Lower leg skin (tissue), 3 donors: ENCODE results near the gene MAP4K5.

Source experiments
- POLR2A ChIP-seq, 2 donors: fragments of 450-650 bp; IDR thresholded peaks; one replicate each; pipeline ENCODE4 v1.6.1; 2016 to 2017; ENCODE audit warnings: antibody characterized with exemption in 2 of 2, mild to moderate bottlenecking in 1 of 2, moderate library complexity in 1 of 2
- TF ChIP-seq, protein P1 (sequence below), 3 donors: fragments of 450-650 bp; IDR thresholded peaks; one replicate each; pipeline ENCODE4 v1.5.1; 2016; ENCODE audit warnings: antibody characterized with exemption in 3 of 3, mild to moderate bottlenecking in 3 of 3, moderate library complexity in 2 of 3

DNA sequence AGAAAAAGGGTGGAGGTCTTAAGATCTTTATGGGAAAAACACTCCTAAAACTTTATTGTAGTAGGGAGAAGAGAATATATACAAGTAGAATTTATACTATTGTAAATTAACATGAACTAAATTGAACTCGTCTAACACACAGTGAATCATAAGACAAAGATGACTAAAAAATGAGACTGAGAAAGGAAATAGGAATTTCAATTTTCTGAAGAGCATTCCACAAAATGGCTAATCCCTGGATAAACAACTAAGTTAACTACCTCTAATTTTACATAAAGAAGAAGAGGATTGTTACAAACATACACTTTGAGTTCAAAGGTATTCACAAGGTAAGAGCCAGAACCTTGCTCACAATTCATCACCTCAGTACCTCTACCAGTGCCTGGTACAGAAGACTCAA, 2.0 kb downstream of the MAP4K5 start:
- TF ChIP-seq, protein P1, sequence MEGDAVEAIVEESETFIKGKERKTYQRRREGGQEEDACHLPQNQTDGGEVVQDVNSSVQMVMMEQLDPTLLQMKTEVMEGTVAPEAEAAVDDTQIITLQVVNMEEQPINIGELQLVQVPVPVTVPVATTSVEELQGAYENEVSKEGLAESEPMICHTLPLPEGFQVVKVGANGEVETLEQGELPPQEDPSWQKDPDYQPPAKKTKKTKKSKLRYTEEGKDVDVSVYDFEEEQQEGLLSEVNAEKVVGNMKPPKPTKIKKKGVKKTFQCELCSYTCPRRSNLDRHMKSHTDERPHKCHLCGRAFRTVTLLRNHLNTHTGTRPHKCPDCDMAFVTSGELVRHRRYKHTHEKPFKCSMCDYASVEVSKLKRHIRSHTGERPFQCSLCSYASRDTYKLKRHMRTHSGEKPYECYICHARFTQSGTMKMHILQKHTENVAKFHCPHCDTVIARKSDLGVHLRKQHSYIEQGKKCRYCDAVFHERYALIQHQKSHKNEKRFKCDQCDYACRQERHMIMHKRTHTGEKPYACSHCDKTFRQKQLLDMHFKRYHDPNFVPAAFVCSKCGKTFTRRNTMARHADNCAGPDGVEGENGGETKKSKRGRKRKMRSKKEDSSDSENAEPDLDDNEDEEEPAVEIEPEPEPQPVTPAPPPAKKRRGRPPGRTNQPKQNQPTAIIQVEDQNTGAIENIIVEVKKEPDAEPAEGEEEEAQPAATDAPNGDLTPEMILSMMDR (IDR thresholded peaks at IDR 0.05), result no peak
- no peak for TF ChIP-seq POLR2A (IDR thresholded peaks at IDR 0.05)
